GM12874 (cell line): ENCODE results near the gene ZNF81.

ENCODE experiments used
- TF ChIP-seq, protein P1 (sequence below): IDR thresholded peaks from 2 replicates; pipeline ENCODE4 v1.5.1; 2011; ENCODE audit warnings: low read depth, mild to moderate bottlenecking, control low read depth, low read length, moderate library complexity; ENCODE audit not compliant: insufficient read depth

ZNF81 gene

DNA sequence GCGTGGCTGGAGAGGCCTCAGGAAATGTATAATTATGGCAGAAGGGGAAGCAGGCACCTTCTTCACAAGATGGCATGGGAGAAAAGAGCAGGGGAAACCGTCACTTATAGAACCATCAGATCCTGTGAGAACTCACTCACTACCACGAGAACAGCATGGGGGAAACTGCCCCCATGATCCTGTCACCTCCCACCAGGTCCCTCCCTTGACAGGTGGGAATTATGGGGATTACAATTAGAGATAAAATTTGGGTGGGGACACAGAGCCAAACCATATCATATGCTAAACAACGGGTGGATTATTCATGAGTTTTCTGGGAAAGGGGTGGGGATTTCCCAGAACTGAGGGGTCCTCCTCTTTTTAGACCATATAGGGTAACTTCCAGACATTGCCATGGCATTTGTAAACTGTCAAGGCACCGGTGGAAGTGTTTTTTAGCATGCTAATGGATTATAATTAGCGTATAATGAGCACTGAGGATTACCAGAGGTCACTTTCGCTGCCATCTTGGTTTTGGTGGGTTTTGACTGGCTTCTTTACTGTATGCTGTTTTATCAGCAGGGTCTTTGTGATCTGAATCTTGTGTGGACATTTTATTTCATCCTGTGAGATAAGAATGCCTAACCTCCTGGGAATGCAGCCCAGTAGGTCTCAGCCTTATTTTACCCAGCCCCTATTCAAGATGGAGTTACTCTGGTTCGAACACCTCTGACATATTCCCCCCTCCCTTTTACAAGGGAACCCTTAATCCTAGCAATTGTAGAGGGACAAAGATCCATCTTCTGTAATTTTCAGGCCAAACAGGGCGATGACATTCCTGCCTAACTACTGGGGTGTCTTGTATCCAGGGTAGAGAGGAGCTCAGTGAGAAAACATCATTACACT, 27.6 kb upstream of the ZNF81 start:
- TF ChIP-seq, protein P1, sequence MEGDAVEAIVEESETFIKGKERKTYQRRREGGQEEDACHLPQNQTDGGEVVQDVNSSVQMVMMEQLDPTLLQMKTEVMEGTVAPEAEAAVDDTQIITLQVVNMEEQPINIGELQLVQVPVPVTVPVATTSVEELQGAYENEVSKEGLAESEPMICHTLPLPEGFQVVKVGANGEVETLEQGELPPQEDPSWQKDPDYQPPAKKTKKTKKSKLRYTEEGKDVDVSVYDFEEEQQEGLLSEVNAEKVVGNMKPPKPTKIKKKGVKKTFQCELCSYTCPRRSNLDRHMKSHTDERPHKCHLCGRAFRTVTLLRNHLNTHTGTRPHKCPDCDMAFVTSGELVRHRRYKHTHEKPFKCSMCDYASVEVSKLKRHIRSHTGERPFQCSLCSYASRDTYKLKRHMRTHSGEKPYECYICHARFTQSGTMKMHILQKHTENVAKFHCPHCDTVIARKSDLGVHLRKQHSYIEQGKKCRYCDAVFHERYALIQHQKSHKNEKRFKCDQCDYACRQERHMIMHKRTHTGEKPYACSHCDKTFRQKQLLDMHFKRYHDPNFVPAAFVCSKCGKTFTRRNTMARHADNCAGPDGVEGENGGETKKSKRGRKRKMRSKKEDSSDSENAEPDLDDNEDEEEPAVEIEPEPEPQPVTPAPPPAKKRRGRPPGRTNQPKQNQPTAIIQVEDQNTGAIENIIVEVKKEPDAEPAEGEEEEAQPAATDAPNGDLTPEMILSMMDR = no peak

DNA sequence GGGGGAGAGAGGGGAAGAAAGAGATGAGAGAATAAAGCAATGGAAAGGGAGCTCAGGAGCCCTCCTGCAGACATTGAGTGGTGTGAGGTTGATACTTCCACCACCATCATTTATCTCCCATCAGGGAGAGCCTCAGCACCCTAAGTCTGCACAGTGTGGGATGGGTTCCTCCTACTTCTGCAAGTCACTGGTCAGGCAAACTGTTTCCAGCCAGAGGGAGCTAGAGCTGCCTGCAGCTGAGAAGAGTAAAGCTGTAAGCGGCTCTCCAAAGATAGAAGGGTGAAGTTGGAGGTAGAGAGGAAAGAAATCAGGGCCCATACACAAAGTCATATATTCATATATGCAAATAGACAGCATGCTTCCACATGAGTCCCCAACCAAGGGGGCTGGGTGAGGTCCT, 21.9 kb upstream of the ZNF81 start:
- TF ChIP-seq, protein P1 = no peak

DNA sequence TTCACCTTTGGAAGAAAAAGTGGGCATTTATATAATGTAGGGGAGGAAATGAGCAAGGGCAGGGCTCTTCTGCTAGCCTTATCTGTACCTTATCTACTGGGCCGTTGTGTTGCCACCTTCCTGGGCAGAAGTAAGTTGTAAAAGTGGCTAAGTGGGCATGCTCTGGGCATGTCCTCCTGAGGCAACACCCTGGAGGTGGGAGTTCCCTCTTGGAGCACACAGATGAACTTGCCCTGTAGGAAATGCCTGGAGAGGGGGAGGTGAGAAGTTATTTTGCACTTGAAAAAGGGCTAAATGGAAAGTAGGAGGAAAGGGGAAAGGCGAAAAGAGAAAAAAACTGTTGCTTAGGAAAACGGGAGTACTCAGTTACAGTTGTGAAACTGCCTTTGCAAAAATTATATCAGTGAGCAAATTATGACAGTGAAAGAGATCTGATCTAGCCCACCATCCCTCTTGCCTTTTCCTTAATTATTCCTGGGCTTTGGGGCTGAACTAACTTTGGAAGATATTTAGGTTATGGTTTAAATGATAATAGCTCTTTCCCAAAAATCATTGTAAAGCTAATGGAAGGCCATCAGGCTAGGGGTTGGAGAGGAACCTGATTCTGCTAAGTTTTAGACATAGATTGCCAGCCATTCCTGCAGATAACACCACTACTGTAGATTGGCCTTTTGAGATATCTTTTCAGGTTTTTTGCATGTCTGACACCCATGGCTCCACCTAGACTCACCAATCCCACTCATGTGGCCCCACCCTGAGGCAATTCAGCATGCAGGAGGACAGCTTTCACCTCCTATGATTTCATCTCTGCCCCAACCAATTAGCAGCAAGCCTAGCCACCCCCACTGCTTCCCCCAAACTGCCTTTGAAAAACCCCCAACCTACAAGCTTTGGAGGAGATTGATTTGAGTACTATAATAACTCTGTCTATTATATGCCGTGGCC, 20.5 kb upstream of the ZNF81 start:
- TF ChIP-seq, protein P1 = no peak

DNA sequence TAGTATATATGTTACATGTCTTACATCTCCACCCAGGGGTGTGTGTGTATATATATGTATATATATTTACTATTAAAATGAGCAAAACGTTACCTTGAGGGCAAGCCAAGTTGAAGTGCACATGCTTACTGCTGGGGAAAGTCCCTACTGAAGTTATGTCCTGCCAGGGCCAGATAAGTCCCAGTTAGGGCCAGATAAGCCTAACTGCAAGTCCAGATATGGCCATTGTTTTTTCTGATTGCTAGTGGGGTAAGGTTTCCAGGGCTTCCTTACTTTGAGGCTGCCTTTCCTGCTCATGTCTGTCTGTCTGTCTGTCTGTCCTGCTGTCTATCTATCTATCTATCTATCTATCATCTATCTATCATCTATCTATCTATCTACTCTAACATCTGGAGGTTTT, 19.3 kb upstream of the ZNF81 start:
- TF ChIP-seq, protein P1 = no peak

DNA sequence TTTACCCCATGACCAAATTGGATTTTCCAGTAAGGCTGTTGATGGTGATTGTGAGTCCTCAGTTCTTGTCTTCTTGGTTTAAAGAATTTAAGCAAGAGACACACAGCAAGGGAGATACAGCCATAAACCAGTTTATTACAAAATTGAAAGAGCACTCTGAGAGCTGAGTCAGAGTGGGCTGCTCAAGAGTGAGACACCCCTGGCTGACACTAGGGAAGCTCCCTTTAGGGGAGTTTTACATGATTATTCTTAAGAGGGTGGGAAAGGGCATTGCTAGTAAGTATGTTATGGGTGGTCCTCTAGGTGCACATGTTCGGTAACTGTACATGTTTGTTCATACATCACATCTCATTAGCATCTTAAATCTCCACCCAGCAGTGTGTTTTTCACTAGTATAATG, 18.8 kb upstream of the ZNF81 start:
- TF ChIP-seq, protein P1 = no peak

DNA sequence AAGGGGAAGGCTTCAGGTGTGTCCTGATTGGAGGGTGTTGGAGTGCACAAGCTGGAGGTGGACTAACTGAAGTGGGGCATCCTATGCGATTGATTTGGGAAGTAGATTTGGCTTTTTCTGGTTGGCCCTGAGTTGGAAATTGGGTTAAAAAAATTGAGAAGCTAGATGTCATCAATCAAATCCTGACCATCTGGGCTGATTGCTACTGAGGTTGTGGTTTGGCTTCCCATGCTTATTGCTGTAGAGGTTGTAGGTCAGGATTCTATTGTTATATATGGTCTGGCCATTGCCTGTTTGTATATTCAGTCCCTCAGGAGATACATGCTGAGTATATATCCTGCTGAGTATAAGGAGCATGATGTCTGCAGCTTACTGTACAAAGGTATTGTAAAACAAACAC, 7.7 kb upstream of the ZNF81 start:
- TF ChIP-seq, protein P1 = no peak

DNA sequence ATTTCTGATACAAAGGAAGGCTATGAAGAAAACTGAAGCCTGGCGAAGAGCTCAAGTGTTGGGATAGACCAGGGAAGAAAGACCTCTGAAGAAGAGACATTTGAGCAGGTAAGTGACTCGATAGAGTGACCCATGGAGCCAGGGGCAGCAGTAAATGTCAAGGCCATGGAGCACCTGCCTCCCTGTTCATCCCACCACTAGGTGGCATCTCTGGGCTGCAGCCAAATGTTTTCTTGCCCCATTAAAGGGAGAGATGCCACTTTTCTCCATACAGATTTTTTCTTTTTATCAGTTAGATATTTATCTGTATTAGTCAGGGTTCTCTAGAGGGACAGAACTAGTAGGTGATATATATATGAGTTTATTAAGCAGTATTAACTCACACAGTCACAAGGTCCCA, 4.9 kb upstream of the ZNF81 start:
- TF ChIP-seq, protein P1 = peak; percentile 67
